GM13977 (cell line): ENCODE data around the gene MMP26.

Experiments used
- DNase-seq: peaks from one replicate; pipeline ENCODE4 v3.0.0; 2012; ENCODE audit warnings: low spot score
- CTCF ChIP-seq: IDR thresholded peaks from 2 replicates; pipeline ENCODE4 v1.5.1; 2012; ENCODE audit warnings: mild to moderate bottlenecking, control low read depth; ENCODE audit not compliant: insufficient read depth; ENCODE audit errors: extremely low read depth, missing control alignments
- in situ Hi-C: fragments of 300-500 bp; cut with MboI; formaldehyde crosslinking; loops from one replicate; pipeline ENCODE4 v1.12.0; 2022; ENCODE audit warnings: low sequenced_read_pairs, low pct_unique_long_range_greater_than_20kb, mixed read lengths, inconsistent platforms; ENCODE audit not compliant: unreplicated experiment

MMP26 gene

GRCh38 chr11:4704054-4704789 lies at the start of gene MMP26:
Gene MMP26, plus strand, starts transcription at chr11:4704784.
- no peak for TF ChIP-seq CTCF
- DNase-seq = no peak
- in situ Hi-C loops = no loop called here

DNA sequence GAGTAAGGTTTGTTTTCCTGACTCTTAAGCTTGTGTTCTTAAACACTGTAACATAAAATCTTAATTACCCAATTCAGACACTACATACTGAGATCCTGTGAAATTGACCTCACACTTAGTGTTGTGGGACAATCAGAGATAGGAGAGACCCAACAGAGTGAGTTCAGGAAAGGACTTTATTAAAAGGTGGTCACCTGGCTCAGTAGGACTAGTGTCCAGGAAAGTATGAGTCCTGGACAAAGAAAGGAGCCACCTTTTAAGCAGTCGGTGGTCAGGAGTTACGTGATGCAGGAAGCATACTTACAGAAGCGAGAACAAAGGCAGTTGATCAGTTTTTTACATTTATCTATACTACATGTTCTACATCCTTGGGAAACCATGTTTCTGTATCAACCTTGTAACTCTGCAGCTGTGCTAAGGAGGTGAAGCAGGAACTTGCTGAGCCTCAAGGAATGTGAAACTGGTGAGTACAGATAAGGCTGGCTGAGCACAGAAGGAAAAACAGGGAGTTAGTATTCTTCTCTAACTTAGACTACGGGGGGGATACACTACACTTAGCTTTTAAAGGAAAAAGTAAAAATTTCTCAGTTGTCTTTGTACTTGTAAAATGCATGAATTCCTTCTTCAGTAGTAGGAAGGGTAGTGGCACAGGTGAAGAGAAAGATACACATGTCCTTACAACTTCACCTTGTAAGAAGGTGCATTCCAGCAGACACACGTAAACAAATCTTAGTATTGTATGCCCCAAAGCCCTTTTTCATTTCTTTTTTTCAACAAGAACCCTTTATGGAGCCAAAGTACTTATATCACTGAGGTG lies 45.7 kb upstream of the MMP26 start:
- TF ChIP-seq CTCF = no peak
- DNase-seq = no peak
- in situ Hi-C loops = no loop called here

DNA sequence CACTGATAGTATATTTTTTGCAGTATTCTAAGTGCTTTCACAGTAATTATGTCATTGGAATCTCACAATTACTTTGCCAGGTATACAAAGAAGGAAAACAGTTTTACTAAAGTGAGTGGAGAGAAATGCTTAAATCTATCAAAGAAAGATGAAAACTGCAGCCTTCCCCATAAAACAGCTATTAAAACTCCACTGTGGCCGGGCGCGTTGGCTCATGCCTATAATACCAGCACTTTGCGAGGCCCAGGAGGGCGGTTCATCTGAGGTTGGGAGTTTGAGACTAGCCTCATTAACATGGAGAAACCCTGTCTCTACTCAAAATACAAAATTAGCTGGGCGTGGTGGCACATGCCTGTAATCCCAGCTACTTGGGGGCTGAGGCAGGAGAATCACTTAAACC lies 41.7 kb upstream of the MMP26 start:
- in situ Hi-C loops = no loop called here
- no peak for TF ChIP-seq CTCF
- no peak for DNase-seq

- DNase-seq = no peak
- no peak for TF ChIP-seq CTCF
- in situ Hi-C loops = no loop called here
Measured at GRCh38 chr11:4664183-4664582, 40.4 kb upstream of the MMP26 start.

GRCh38 chr11:4664786-4665185 lies 39.8 kb upstream of the MMP26 start:
- DNase-seq = no peak
- TF ChIP-seq CTCF = no peak
- in situ Hi-C loops = no loop called here

DNA sequence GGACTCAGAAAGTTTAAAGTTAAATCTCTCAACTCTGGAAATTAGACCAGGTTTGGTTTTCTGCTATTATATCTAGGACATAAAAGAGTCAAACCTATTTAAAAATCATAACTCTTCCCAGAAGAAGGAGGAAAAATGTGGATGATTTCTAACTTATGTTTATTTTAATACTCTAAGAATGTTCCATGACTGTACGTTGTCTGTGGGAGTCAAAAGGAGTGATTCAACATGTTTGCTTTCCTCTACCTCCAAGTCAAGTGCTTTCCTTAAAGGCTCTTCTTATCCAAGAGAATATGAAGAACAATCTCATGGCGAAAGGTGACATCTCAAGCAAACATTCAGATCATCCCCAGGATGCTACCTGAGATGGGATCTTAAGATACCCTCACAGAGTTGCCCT lies 39.2 kb upstream of the MMP26 start:
- no peak for TF ChIP-seq CTCF
- in situ Hi-C loops = no loop called here
- no peak for DNase-seq
